CD4-positive, alpha-beta T cell (primary cell): ENCODE measurements around the gene MSH3. TPM values are rescaled to one million over a fixed set of nuclear protein-coding genes. Genes with fewer than 3 reads are reported as not detected.

Experiments used
- ATAC-seq: fragments of 200-7000 bp; cut with Tn5 transposase; one replicate; pipeline ENCODE4 v1.10.0; 2022; ENCODE audit warnings: mild to moderate bottlenecking; ENCODE audit not compliant: poor library complexity
- CTCF ChIA-PET: fragments of 350-600 bp; sonication (Branson Sonifier 250); formaldehyde crosslinking; loops from one replicate; lab custom pipeline; 2021; ENCODE audit warnings: antibody characterized with exemption, inconsistent platforms; lab: Charles Lee
- POLR2A ChIA-PET: fragments of 350-600 bp; sonication (Branson Sonifier 250); formaldehyde crosslinking; loops from one replicate; lab custom pipeline; 2021; ENCODE audit warnings: antibody characterized with exemption, inconsistent platforms; lab: Charles Lee
- DNase-seq, 14 experiments: peaks; one replicate each; pipeline ENCODE4 v3.0.0-alpha.2; 2013 to 2020; ENCODE audit warnings: mixed read lengths in 2 of 14
- H3K27ac ChIP-seq, 2 donors: one replicate each; pipeline versions ENCODE4 v1.5.1 to v1.7.0; 2013; ENCODE audit warnings: low read length in 2 of 2, low read depth in 1 of 2, mild to moderate bottlenecking in 1 of 2
- H3K27me3 ChIP-seq, 2 experiments: 1 replicate in 1 of 2; 2 replicates in 1 of 2; pipeline versions ENCODE4 v1.6.1 to v1.7.0; 2013; ENCODE audit warnings: low read length in 2 of 2, control low read depth in 1 of 2, mild to moderate bottlenecking in 1 of 2, moderate library complexity in 1 of 2; ENCODE audit not compliant: insufficient read depth in 2 of 2, control insufficient read depth in 1 of 2
- H3K36me3 ChIP-seq: one replicate; pipeline ENCODE4 v1.6.1; 2013; ENCODE audit warnings: low read length, control low read depth; ENCODE audit not compliant: insufficient read depth
- H3K4me1 ChIP-seq: one replicate; pipeline ENCODE4 v1.6.1; 2013; ENCODE audit warnings: low read length, control low read depth; ENCODE audit not compliant: insufficient read depth
- H3K4me3 ChIP-seq: one replicate; pipeline ENCODE4 v1.5.1; 2013; ENCODE audit warnings: mild to moderate bottlenecking, low read length, moderate library complexity
- H3K9me3 ChIP-seq, 2 experiments: 1 replicate in 1 of 2; 2 replicates in 1 of 2; pipeline versions ENCODE4 v1.6.1 to v1.7.0; 2013; ENCODE audit warnings: low read length in 2 of 2, mild to moderate bottlenecking in 2 of 2, control low read depth in 1 of 2, moderate library complexity in 1 of 2; ENCODE audit not compliant: control insufficient read depth in 1 of 2, insufficient read depth in 1 of 2
- H3K27ac Mint-ChIP-seq: one replicate; pipeline ENCODE4 v1.8.0; 2020; ENCODE audit warnings: mixed read lengths
- H3K27me3 Mint-ChIP-seq: one replicate; pipeline ENCODE4 v1.8.0; 2021; ENCODE audit warnings: mixed read lengths
- H3K36me3 Mint-ChIP-seq: one replicate; pipeline ENCODE4 v1.8.0; 2021; ENCODE audit warnings: low read depth, mixed read lengths
- H3K4me1 Mint-ChIP-seq: one replicate; pipeline ENCODE4 v1.8.0; 2021; ENCODE audit warnings: low read depth, mixed read lengths
- H3K4me3 Mint-ChIP-seq: one replicate; pipeline ENCODE4 v1.8.0; 2020; ENCODE audit warnings: mild to moderate bottlenecking, mixed read lengths
- H3K9me3 Mint-ChIP-seq: one replicate; pipeline ENCODE4 v1.8.0; 2020; ENCODE audit warnings: mixed read lengths
- intact Hi-C, 2 experiments: fragments of 100-400 bp; cut with DNase I in 1 of 2; cut with micrococcal nuclease in 1 of 2; formaldehyde crosslinking; loops; one replicate each; pipeline versions ENCODE4 v1.15.1 to v1.9.0; 2023 to 2025; cut with DNase I, micrococcal nuclease
- total RNA-seq, 174 experiments: library from RNA in 2 of 174; stranded (reverse) in 2 of 174; gene quantifications; one replicate each; pipeline ENCODE4 v1.2.3 and lab custom pipeline; 2021 to 2026
- TF ChIP-seq, protein P1 (sequence below): fragments of 200-600 bp; IDR thresholded peaks from one replicate; pipeline ENCODE4 v1.8.0; 2022; ENCODE audit warnings: antibody characterized with exemption, mild to moderate bottlenecking

The MSH3 gene
- total RNA-seq, 2 experiments from 2014 or later = 11.3 to 13.0 TPM

DNA sequence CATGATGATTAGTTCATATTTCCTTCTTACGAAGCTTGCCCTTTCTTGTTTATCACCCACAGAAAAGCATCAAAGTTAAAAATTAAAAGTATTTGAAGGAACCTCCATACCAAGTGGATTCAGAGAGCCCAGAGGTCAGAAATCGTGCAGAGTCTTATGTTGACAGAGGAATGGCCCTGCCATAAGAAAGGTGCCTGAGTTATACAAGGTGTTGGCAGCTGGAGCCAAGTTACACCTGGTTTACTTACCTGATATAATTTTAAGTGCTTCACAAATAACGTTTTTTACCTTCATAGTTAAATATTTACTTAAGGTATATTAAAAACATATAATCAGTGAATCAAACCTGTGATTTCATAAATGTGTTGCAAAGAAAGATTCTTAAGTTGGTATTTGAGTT, 42.6 kb downstream of the MSH3 start:
- DNase-seq (no peak), ATAC-seq (no peak)
- TF ChIP-seq, protein P1, sequence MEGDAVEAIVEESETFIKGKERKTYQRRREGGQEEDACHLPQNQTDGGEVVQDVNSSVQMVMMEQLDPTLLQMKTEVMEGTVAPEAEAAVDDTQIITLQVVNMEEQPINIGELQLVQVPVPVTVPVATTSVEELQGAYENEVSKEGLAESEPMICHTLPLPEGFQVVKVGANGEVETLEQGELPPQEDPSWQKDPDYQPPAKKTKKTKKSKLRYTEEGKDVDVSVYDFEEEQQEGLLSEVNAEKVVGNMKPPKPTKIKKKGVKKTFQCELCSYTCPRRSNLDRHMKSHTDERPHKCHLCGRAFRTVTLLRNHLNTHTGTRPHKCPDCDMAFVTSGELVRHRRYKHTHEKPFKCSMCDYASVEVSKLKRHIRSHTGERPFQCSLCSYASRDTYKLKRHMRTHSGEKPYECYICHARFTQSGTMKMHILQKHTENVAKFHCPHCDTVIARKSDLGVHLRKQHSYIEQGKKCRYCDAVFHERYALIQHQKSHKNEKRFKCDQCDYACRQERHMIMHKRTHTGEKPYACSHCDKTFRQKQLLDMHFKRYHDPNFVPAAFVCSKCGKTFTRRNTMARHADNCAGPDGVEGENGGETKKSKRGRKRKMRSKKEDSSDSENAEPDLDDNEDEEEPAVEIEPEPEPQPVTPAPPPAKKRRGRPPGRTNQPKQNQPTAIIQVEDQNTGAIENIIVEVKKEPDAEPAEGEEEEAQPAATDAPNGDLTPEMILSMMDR = no peak
- H3K27me3 Mint-ChIP-seq = no peaks in the 10 kb centered on the region
- peaks cover 53% of the 10 kb centered on the region for H3K36me3 Mint-ChIP-seq
- ChIA-PET POLR2A (no interaction called here), CTCF (no interaction called here)
- intact Hi-C loops = no loop called here
- Histone ChIP-seq H3K4me1 (no peaks in the 10 kb centered on the region), H3K27me3 (no peaks in the 10 kb centered on the region), H3K27ac (no peak overlapping the region), H3K4me3 (no peak overlapping the region), H3K9me3 (no peaks in the 10 kb centered on the region), H3K36me3 (peaks cover 11% of the 10 kb centered on the region)
- H3K27ac Mint-ChIP-seq = no peak overlapping the region
- H3K4me3 Mint-ChIP-seq = no peak overlapping the region
- H3K9me3 Mint-ChIP-seq = no peaks in the 10 kb centered on the region
- H3K4me1 Mint-ChIP-seq = peaks cover 5% of the 10 kb centered on the region

DNA sequence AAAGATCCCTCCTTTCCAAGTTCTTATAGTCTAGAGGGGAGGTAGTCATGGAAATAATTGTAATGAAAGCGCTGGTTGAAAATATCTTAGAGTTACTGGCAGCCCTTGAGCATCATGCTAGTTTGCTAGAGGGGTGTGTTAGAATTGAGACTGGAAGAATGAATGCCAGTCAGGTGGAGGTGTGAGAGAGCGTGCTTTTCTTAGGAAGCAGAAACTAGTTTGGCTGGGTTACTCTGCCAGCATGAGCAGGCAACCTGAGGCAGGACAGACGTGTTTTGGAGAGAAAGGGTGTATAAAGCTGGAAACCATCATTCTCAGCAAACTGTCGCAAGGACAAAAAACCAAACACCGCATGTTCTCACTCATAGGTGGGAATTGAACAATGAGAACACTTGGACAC, 43.9 kb downstream of the MSH3 start:
- Mint-ChIP-seq H3K4me1 (peaks cover 10% of the 10 kb centered on the region), H3K27ac (no peak overlapping the region), H3K4me3 (no peak overlapping the region), H3K9me3 (no peaks in the 10 kb centered on the region), H3K27me3 (no peaks in the 10 kb centered on the region), H3K36me3 (peaks cover 63% of the 10 kb centered on the region)
- TF ChIP-seq, protein P1 = no peak
- Histone ChIP-seq H3K27ac (no peak overlapping the region), H3K9me3 (no peaks in the 10 kb centered on the region), H3K27me3 (no peaks in the 10 kb centered on the region), H3K4me1 (peaks cover 2% of the 10 kb centered on the region), H3K4me3 (no peak overlapping the region), H3K36me3 (peaks cover 14% of the 10 kb centered on the region)
- ATAC-seq (no peak), DNase-seq (no peak)
- ChIA-PET CTCF (no interaction called here), POLR2A (no interaction called here)
- intact Hi-C loops = no loop called here

DNA sequence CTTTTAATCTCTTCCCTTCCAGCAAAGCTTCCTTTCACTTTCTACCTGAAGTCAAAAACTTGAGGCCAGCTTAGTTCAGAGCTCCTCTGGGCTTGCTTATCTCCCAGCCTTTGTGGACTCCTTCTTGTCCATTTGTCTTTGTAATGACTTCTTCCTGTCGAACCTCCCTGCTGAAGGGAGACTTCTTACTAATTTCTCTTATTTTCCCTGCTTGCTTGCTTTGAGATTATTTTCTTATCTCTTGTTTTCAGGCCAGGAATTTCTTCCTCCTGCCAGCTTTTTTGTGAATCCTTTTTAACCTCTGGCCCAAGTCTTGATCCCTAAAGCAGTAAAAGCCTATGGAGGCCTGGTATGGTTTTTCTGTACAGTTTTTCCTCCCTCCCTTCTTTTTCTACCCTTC, 47.1 kb downstream of the MSH3 start:
- Histone ChIP-seq H3K27me3 (no peaks in the 10 kb centered on the region), H3K27ac (no peak overlapping the region), H3K4me1 (peaks cover 10% of the 10 kb centered on the region), H3K9me3 (no peaks in the 10 kb centered on the region), H3K4me3 (no peak overlapping the region), H3K36me3 (peaks cover 12% of the 10 kb centered on the region)
- H3K4me1 Mint-ChIP-seq = peaks cover 35% of the 10 kb centered on the region
- no peak overlapping the region for H3K27ac Mint-ChIP-seq
- H3K27me3 Mint-ChIP-seq = no peaks in the 10 kb centered on the region
- no peaks in the 10 kb centered on the region for H3K9me3 Mint-ChIP-seq
- ChIA-PET POLR2A (interaction anchor here (1.0 kb wide), 1 partner anchor 832 kb away, joined by 3 read pairs; no protein-coding TSS in a partner anchor), CTCF (no interaction called here)
- TF ChIP-seq, protein P1 = no peak
- ATAC-seq (no peak), DNase-seq (no peak)
- intact Hi-C loops = no loop called here
- no peak overlapping the region for H3K4me3 Mint-ChIP-seq
- peaks cover 75% of the 10 kb centered on the region for H3K36me3 Mint-ChIP-seq
